ENCODE data around the gene KLHL10. TPM values are rescaled to one million over a fixed set of nuclear protein-coding genes. Genes with fewer than 3 reads are reported as not detected.

The KLHL10 gene
- total RNA-seq, 1 donor from 2014 or later: under 0.01 TPM

DNA sequence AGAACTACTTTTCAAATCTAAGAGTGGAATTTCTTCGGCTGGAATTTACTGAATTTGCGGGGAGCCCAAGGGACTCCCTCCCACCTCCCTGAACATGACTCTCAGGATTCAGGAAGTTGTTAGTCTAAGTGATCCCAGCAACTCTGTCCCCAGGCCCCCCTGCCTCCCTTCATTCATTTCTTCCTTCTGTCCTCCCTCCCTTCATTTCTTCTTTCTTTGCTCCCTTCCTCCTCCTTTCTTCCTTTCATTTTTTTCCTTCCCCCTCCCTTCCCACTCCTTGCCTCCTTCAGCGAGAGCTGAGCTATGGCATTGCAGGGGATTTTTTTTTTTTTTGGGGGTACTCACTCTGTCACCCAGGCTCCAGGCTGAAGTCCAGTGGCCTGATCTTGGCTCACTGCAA is 40.2 kb upstream of the KLHL10 start:
- FAIRE-seq (no peak), DNase-seq (ENCODE audit: low read depth) (no peak)

DNA sequence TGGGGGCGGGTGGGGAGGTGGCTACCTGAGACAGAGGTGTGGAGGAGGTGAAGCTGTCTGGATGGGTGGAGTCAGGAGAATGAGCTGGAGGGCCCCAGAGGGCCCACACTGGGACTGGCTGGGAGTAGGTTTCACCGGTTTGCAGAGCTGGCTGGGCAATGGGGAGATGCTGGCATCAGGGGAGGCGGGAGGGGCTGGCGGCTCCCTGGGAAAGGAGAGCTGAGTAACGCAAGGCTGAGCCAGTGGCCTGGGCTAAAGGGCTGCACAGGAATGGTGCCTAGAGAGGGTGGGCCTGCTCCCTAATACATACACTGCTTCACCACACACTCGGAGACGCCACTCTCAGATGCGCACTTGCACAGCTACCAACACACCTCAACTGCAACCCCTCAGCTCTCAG is 38.3 kb upstream of the KLHL10 start:
- TF ChIP-seq, protein P1, sequence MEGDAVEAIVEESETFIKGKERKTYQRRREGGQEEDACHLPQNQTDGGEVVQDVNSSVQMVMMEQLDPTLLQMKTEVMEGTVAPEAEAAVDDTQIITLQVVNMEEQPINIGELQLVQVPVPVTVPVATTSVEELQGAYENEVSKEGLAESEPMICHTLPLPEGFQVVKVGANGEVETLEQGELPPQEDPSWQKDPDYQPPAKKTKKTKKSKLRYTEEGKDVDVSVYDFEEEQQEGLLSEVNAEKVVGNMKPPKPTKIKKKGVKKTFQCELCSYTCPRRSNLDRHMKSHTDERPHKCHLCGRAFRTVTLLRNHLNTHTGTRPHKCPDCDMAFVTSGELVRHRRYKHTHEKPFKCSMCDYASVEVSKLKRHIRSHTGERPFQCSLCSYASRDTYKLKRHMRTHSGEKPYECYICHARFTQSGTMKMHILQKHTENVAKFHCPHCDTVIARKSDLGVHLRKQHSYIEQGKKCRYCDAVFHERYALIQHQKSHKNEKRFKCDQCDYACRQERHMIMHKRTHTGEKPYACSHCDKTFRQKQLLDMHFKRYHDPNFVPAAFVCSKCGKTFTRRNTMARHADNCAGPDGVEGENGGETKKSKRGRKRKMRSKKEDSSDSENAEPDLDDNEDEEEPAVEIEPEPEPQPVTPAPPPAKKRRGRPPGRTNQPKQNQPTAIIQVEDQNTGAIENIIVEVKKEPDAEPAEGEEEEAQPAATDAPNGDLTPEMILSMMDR (IDR thresholded peaks at IDR 0.05; ENCODE audit: insufficient read depth, low read length, severe bottlenecking): no peak
- Histone ChIP-seq H3K4me3 (ENCODE audit: low read depth, low read length) (no peak overlapping the region), H3K27me3 (ENCODE audit: control insufficient read depth, insufficient read depth, low read length) (no peaks in the 10 kb centered on the region), H3K36me3 (ENCODE audit: control insufficient read depth, insufficient read depth, low read length) (peaks cover 3% of the 10 kb centered on the region)
- DNase-seq (ENCODE audit: low read depth) (peak; percentile 92), FAIRE-seq (peak; percentile 80)

More for the DNA sequence above, 40.2 kb upstream of the KLHL10 start:
- TF ChIP-seq, protein P1 (IDR thresholded peaks at IDR 0.05; ENCODE audit: insufficient read depth, low read length, severe bottlenecking): no peak
- Histone ChIP-seq H3K27me3 (ENCODE audit: control insufficient read depth, insufficient read depth, low read length) (no peaks in the 10 kb centered on the region), H3K4me3 (ENCODE audit: low read depth, low read length) (no peak overlapping the region), H3K36me3 (ENCODE audit: control insufficient read depth, insufficient read depth, low read length) (peaks cover 3% of the 10 kb centered on the region)

DNA sequence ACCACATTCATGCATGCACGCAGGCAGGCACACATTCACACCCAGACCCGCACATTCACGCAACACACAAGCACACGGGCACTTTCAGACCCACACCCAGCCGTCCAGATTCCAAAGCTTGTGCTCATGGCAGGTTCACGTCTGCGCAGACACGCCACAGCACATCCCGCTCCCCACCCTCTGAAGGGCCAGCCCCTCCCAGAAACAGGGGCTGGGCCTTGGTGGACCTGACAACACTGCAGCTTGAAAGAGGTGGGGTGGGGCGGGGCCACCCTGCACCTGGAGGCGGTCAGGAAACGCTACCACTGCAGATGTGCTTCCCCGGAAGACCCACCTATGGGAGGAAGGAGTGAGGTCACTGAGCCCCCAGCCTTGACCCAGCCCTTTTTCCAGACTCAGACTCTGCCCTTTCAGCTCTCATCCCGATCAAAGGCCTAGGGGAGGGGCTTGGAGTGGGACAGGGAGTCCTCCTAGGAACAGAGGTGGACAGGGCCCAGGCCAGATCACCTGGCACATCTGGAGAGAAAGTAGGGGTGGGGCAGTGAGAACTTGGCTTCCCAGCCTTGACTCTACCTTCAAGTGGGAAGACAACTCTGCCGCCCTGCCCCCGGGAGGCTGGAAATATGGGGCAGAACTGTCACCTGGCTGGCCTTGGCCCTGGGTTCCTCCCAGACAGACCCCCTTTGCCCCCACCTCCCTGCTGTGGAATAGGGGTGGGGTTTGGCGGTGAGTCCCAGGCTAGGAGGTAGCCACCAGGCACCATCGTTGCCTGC is 36.8 kb upstream of the KLHL10 start:
- FAIRE-seq (peak; percentile 92), DNase-seq (ENCODE audit: low read depth) (peak; percentile 99)
- TF ChIP-seq, protein P1 (IDR thresholded peaks at IDR 0.05; ENCODE audit: insufficient read depth, low read length, severe bottlenecking): no peak
- Histone ChIP-seq H3K4me3 (ENCODE audit: low read depth, low read length) (peak overlapping the region; percentile 23), H3K27me3 (ENCODE audit: control insufficient read depth, insufficient read depth, low read length) (no peaks in the 10 kb centered on the region), H3K36me3 (ENCODE audit: control insufficient read depth, insufficient read depth, low read length) (peaks cover 3% of the 10 kb centered on the region)

DNA sequence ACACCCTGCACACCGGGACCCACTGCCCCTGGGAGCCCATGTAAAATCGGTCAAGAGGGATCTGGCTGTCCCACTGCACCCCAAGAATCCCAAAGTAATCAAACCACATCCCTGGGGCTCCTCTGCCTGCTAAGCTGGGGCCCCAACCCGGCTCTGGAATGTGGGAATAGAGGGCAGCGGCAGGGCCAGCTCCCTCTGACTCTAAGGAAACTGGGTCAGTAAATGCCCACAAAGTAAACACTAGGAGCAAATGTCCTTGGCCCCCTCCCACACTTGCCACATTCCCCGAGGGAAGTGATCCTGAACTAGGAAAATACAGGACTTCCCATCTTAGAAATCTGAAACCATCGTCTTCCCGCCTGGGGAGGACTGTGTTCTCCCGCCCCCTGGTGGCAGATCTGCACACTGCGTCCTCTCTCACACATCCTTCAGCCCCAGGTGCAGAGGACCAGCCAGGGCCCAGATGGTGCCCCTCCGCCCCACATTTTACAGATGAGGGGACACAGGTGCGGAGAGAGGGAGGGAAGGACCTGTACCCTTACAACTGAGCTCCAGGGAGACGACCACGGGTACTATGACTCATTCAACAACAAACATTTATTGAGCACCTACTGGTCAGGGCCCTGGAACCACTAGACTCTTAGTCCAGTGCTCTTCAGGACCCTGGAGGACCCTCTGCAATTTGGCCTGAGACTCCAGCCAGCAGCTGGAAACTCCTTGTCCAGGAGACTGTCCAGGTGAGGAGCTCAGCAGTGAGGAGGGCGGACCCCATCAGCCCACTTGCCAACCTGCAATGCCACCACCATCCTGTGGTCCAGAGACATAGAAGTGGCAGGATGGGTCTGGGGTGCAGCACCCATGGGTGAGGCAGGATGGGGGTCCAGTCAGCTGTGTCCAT is 36.0 kb upstream of the KLHL10 start:
- DNase-seq (ENCODE audit: low read depth) (peak; percentile 79), FAIRE-seq (peak; percentile 79)
- peaks cover 6% of the 10 kb centered on the region for H3K36me3 ChIP-seq (ENCODE audit: control insufficient read depth, insufficient read depth, low read length)
- TF ChIP-seq, protein P1 (IDR thresholded peaks at IDR 0.05; ENCODE audit: insufficient read depth, low read length, severe bottlenecking): peak; percentile 95
- no peaks in the 10 kb centered on the region for H3K27me3 ChIP-seq (ENCODE audit: control insufficient read depth, insufficient read depth, low read length)
- H3K4me3 ChIP-seq (ENCODE audit: low read depth, low read length): peak overlapping the region; percentile 23

DNA sequence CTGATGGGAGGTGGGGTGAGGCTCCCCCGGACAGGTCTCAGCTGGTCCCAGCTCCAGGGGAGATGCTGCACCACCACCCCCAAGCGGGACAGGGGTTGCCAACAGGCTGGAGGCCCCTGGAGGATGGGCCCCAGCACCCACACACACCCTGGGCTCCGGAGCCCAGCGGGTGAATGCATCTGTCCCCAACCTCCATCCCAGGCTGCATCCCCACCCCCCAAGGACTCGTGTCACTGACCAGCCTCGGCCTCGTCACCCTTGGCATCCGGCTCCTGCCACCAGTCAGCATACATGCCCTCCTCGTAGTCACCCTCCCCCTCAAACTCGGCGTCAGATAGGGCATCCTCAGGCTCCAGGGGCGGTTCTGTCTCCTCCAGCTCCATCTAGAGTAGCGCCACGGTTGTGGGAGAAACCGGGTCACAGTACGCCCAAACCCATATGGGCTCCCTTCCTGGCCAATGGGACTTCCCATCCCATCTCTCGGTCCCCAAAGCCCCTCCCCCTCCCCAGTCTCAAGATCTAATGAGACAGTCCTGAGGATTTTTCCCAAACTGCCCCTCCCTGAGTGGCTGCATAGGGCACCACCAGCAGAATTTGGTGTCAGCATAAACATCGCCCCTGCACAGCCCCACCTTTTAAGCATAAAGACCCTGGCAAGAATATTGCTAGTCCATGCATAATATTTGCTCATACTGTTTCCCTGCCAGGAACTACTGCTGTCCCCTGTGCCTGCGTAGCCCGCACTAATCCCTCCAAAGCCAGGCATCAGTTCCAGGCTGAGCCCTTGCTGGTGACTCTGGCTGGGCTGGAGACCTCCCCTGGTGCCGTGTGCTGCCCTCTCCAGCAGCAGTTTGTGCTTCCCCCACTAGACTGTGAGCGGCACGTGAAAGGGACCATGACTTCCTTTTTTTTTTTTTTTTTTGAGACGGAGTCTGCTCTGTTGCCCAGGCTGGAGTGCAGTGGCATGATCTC is 34.3 kb upstream of the KLHL10 start:
- FAIRE-seq: no peak
- Histone ChIP-seq H3K4me3 (ENCODE audit: low read depth, low read length) (no peak overlapping the region), H3K36me3 (ENCODE audit: control insufficient read depth, insufficient read depth, low read length) (peaks cover 12% of the 10 kb centered on the region), H3K27me3 (ENCODE audit: control insufficient read depth, insufficient read depth, low read length) (no peaks in the 10 kb centered on the region)
- TF ChIP-seq, protein P1 (IDR thresholded peaks at IDR 0.05; ENCODE audit: insufficient read depth, low read length, severe bottlenecking): no peak
- no peak for DNase-seq (ENCODE audit: low read depth)
